ENCODE results near the gene PAX7.
"Not testable (repeated sequence)": the region's sequence is repeated elsewhere in the genome, so short reads cannot be mapped to it uniquely, and the experiment has no call there.

Gene PAX7

GRCh38 chr1:18676332-18676781 is 45.7 kb downstream of the PAX7 start:
- Histone ChIP-seq H3K27me3 (ENCODE audit: control insufficient read depth in 1 of 2, insufficient read depth in 2 of 2, low read length in 2 of 2) (peaks cover 6 to 7% of the 10 kb centered on the region in 2 donors), H3K36me3 (ENCODE audit: control insufficient read depth in 1 of 2, insufficient read depth in 2 of 2, low read length in 2 of 2) (no peaks in the 10 kb centered on the region), H3K4me1 (ENCODE audit: control insufficient read depth in 1 of 2, insufficient read depth in 2 of 2, low read length in 2 of 2) (no peaks in the 10 kb centered on the region), H3K27ac (ENCODE audit: low read depth, low read length) (no peak overlapping the region), H3K9me3 (ENCODE audit: control insufficient read depth in 1 of 2, low read length in 2 of 2) (peaks cover 0 to 2% of the 10 kb centered on the region in 2 donors), H3K4me3 (ENCODE audit: low read depth in 1 of 2, low read length in 2 of 2) (no peak overlapping the region), H3K9ac (ENCODE audit: low read depth in 1 of 2, low read length in 2 of 2) (no peak overlapping the region)

- Histone ChIP-seq H3K36me3 (ENCODE audit: control insufficient read depth in 1 of 2, insufficient read depth in 2 of 2, low read length in 2 of 2) (no peaks in the 10 kb centered on the region), H3K4me3 (ENCODE audit: low read depth in 1 of 2, low read length in 2 of 2) (no peak overlapping the region), H3K27ac (ENCODE audit: low read depth, low read length) (no peak overlapping the region), H3K9me3 (ENCODE audit: control insufficient read depth in 1 of 2, low read length in 2 of 2) (peaks cover 0 to 2% of the 10 kb centered on the region in 2 donors), H3K9ac (ENCODE audit: low read depth in 1 of 2, low read length in 2 of 2) (no peak overlapping the region), H3K27me3 (ENCODE audit: control insufficient read depth in 1 of 2, insufficient read depth in 2 of 2, low read length in 2 of 2) (peaks cover 0 to 14% of the 10 kb centered on the region in 2 donors), H3K4me1 (ENCODE audit: control insufficient read depth in 1 of 2, insufficient read depth in 2 of 2, low read length in 2 of 2) (no peaks in the 10 kb centered on the region)
These were observed 50.8 kb downstream of the PAX7 start for GRCh38 chr1:18681423-18681835.

- H3K4me3 ChIP-seq (ENCODE audit: low read depth in 1 of 2, low read length in 2 of 2): no peak overlapping the region
- no peak overlapping the region for H3K27ac ChIP-seq (ENCODE audit: low read depth, low read length)
- peaks cover 0 to 2% of the 10 kb centered on the region in 2 donors for H3K9me3 ChIP-seq (ENCODE audit: control insufficient read depth in 1 of 2, low read length in 2 of 2)
- peaks cover 0 to 14% of the 10 kb centered on the region in 2 donors for H3K27me3 ChIP-seq (ENCODE audit: control insufficient read depth in 1 of 2, insufficient read depth in 2 of 2, low read length in 2 of 2)
- no peaks in the 10 kb centered on the region for H3K36me3 ChIP-seq (ENCODE audit: control insufficient read depth in 1 of 2, insufficient read depth in 2 of 2, low read length in 2 of 2)
- no peaks in the 10 kb centered on the region for H3K4me1 ChIP-seq (ENCODE audit: control insufficient read depth in 1 of 2, insufficient read depth in 2 of 2, low read length in 2 of 2)
- no peak overlapping the region for H3K9ac ChIP-seq (ENCODE audit: low read depth in 1 of 2, low read length in 2 of 2)
These were observed 51.7 kb downstream of the PAX7 start for GRCh38 chr1:18682375-18682774.

GRCh38 chr1:18684303-18684702 is 53.7 kb downstream of the PAX7 start:
- Histone ChIP-seq H3K36me3 (ENCODE audit: control insufficient read depth in 1 of 2, insufficient read depth in 2 of 2, low read length in 2 of 2) (no peaks in the 10 kb centered on the region), H3K9me3 (ENCODE audit: control insufficient read depth in 1 of 2, low read length in 2 of 2) (peaks cover 0 to 2% of the 10 kb centered on the region in 2 donors), H3K9ac (ENCODE audit: low read depth in 1 of 2, low read length in 2 of 2) (no peak overlapping the region), H3K27me3 (ENCODE audit: control insufficient read depth in 1 of 2, insufficient read depth in 2 of 2, low read length in 2 of 2) (peaks cover 0 to 14% of the 10 kb centered on the region in 2 donors), H3K4me1 (ENCODE audit: control insufficient read depth in 1 of 2, insufficient read depth in 2 of 2, low read length in 2 of 2) (no peaks in the 10 kb centered on the region), H3K27ac (ENCODE audit: low read depth, low read length) (no peak overlapping the region), H3K4me3 (ENCODE audit: low read depth in 1 of 2, low read length in 2 of 2) (no peak overlapping the region)

GRCh38 chr1:18686540-18686939 is 55.9 kb downstream of the PAX7 start:
- H3K27me3 ChIP-seq (ENCODE audit: control insufficient read depth in 1 of 2, insufficient read depth in 2 of 2, low read length in 2 of 2): peaks cover 0 to 9% of the 10 kb centered on the region in 2 donors
- no peaks in the 10 kb centered on the region for H3K36me3 ChIP-seq (ENCODE audit: control insufficient read depth in 1 of 2, insufficient read depth in 2 of 2, low read length in 2 of 2)
- H3K9me3 ChIP-seq (ENCODE audit: control insufficient read depth in 1 of 2, low read length in 2 of 2): no peaks in the 10 kb centered on the region
- H3K4me3 ChIP-seq (ENCODE audit: low read depth in 1 of 2, low read length in 2 of 2): no peak overlapping the region
- no peaks in the 10 kb centered on the region for H3K4me1 ChIP-seq (ENCODE audit: control insufficient read depth in 1 of 2, insufficient read depth in 2 of 2, low read length in 2 of 2)
- no peak overlapping the region for H3K9ac ChIP-seq (ENCODE audit: low read depth in 1 of 2, low read length in 2 of 2)
- no peak overlapping the region for H3K27ac ChIP-seq (ENCODE audit: low read depth, low read length)

- no peak overlapping the region for H3K9ac ChIP-seq (ENCODE audit: low read depth in 1 of 2, low read length in 2 of 2)
- H3K4me3 ChIP-seq (ENCODE audit: low read depth in 1 of 2, low read length in 2 of 2): no peak overlapping the region
- peaks cover 0 to 9% of the 10 kb centered on the region in 2 donors for H3K27me3 ChIP-seq (ENCODE audit: control insufficient read depth in 1 of 2, insufficient read depth in 2 of 2, low read length in 2 of 2)
- H3K4me1 ChIP-seq (ENCODE audit: control insufficient read depth in 1 of 2, insufficient read depth in 2 of 2, low read length in 2 of 2): no peaks in the 10 kb centered on the region
- H3K36me3 ChIP-seq (ENCODE audit: control insufficient read depth in 1 of 2, insufficient read depth in 2 of 2, low read length in 2 of 2): no peaks in the 10 kb centered on the region
- H3K9me3 ChIP-seq (ENCODE audit: control insufficient read depth in 1 of 2, low read length in 2 of 2): no peaks in the 10 kb centered on the region
- no peak overlapping the region for H3K27ac ChIP-seq (ENCODE audit: low read depth, low read length)
These were observed 56.6 kb downstream of the PAX7 start for GRCh38 chr1:18687273-18687672.

- no peak overlapping the region for H3K9ac ChIP-seq (ENCODE audit: low read depth in 1 of 2, low read length in 2 of 2)
- no peaks in the 10 kb centered on the region for H3K4me1 ChIP-seq (ENCODE audit: control insufficient read depth in 1 of 2, insufficient read depth in 2 of 2, low read length in 2 of 2)
- H3K4me3 ChIP-seq (ENCODE audit: low read depth in 1 of 2, low read length in 2 of 2): no peak overlapping the region
- H3K27me3 ChIP-seq (ENCODE audit: control insufficient read depth in 1 of 2, insufficient read depth in 2 of 2, low read length in 2 of 2): peaks cover 11 to 18% of the 10 kb centered on the region in 2 donors
- H3K27ac ChIP-seq (ENCODE audit: low read depth, low read length): no peak overlapping the region
- H3K36me3 ChIP-seq (ENCODE audit: control insufficient read depth in 1 of 2, insufficient read depth in 2 of 2, low read length in 2 of 2): no peaks in the 10 kb centered on the region
- no peaks in the 10 kb centered on the region for H3K9me3 ChIP-seq (ENCODE audit: control insufficient read depth in 1 of 2, low read length in 2 of 2)
These were observed 61.0 kb downstream of the PAX7 start for GRCh38 chr1:18691648-18692047.

GRCh38 chr1:18693256-18694098 is 62.8 kb downstream of the PAX7 start:
- Histone ChIP-seq H3K4me3 (ENCODE audit: low read depth in 1 of 2, low read length in 2 of 2) (no peak overlapping the region), H3K4me1 (ENCODE audit: control insufficient read depth in 1 of 2, insufficient read depth in 2 of 2, low read length in 2 of 2) (no peaks in the 10 kb centered on the region), H3K36me3 (ENCODE audit: control insufficient read depth in 1 of 2, insufficient read depth in 2 of 2, low read length in 2 of 2) (no peaks in the 10 kb centered on the region), H3K9me3 (ENCODE audit: control insufficient read depth in 1 of 2, low read length in 2 of 2) (no peaks in the 10 kb centered on the region), H3K27ac (ENCODE audit: low read depth, low read length) (no peak overlapping the region), H3K27me3 (ENCODE audit: control insufficient read depth in 1 of 2, insufficient read depth in 2 of 2, low read length in 2 of 2) (peaks cover 11 to 18% of the 10 kb centered on the region in 2 donors), H3K9ac (ENCODE audit: low read depth in 1 of 2, low read length in 2 of 2) (no peak overlapping the region)

- not testable (repeated sequence) for H3K9me3 ChIP-seq (ENCODE audit: control insufficient read depth in 1 of 2, low read length in 2 of 2); H3K4me1 ChIP-seq (ENCODE audit: control insufficient read depth in 1 of 2, insufficient read depth in 2 of 2, low read length in 2 of 2); H3K9ac ChIP-seq (ENCODE audit: low read depth in 1 of 2, low read length in 2 of 2); H3K4me3 ChIP-seq (ENCODE audit: low read depth in 1 of 2, low read length in 2 of 2); H3K27ac ChIP-seq (ENCODE audit: low read depth, low read length); H3K36me3 ChIP-seq (ENCODE audit: control insufficient read depth in 1 of 2, insufficient read depth in 2 of 2, low read length in 2 of 2)
- peaks cover 11 to 23% of the 10 kb centered on the region in 2 donors for H3K27me3 ChIP-seq (ENCODE audit: control insufficient read depth in 1 of 2, insufficient read depth in 2 of 2, low read length in 2 of 2)
These were observed 63.6 kb downstream of the PAX7 start for GRCh38 chr1:18694289-18694688.

- no peak overlapping the region for H3K4me3 ChIP-seq (ENCODE audit: low read depth in 1 of 2, low read length in 2 of 2)
- no peaks in the 10 kb centered on the region for H3K9me3 ChIP-seq (ENCODE audit: control insufficient read depth in 1 of 2, low read length in 2 of 2)
- H3K27ac ChIP-seq (ENCODE audit: low read depth, low read length): no peak overlapping the region
- no peaks in the 10 kb centered on the region for H3K4me1 ChIP-seq (ENCODE audit: control insufficient read depth in 1 of 2, insufficient read depth in 2 of 2, low read length in 2 of 2)
- H3K27me3 ChIP-seq (ENCODE audit: control insufficient read depth in 1 of 2, insufficient read depth in 2 of 2, low read length in 2 of 2): peaks cover 11 to 25% of the 10 kb centered on the region in 2 donors
- H3K36me3 ChIP-seq (ENCODE audit: control insufficient read depth in 1 of 2, insufficient read depth in 2 of 2, low read length in 2 of 2): no peaks in the 10 kb centered on the region
- H3K9ac ChIP-seq (ENCODE audit: low read depth in 1 of 2, low read length in 2 of 2): no peak overlapping the region
These were observed 66.9 kb downstream of the PAX7 start for GRCh38 chr1:18697541-18697940.

Data from duodenal mucosa (tissue), 2 donors.